GM12878 (cell line): ENCODE data around the gene GOLIM4. TPM values are rescaled to one million over a fixed set of nuclear protein-coding genes. Genes with fewer than 3 reads are reported as not detected.

Experiments used
- ATAC-seq: fragments of 200-7000 bp; cut with Tn5 transposase; 3 replicates; pipeline ENCODE4 v1.9.1; 2020; ENCODE audit warnings: mild to moderate bottlenecking, moderate library complexity
- BruUV-seq: library from RNA; stranded (reverse); fragments of 400-500 nt; replicated peaks from 2 replicates; lab custom pipeline; 2021; lab: Mats Ljungman, UMichigan
- CTCF ChIA-PET: fragments of 300-600 bp; sonication (Branson Sonifier 250); formaldehyde crosslinking; extraction: SDS; loops from one replicate; lab custom pipeline; 2021; ENCODE audit warnings: inconsistent platforms; lab: Yijun Ruan, JAX
- POLR2A ChIA-PET: fragments of 350-600 bp; formaldehyde crosslinking; extraction: SDS; loops from one replicate; lab custom pipeline; 2021; ENCODE audit warnings: inconsistent platforms; lab: Charles Lee
- RAD21 ChIA-PET: fragments of 300-600 bp; sonication (Branson Sonifier 250); formaldehyde crosslinking; loops from one replicate; lab custom pipeline; 2023; ENCODE audit warnings: antibody characterized with exemption; ENCODE audit not compliant: unreplicated experiment; lab: Charles Lee
- SMC1A ChIA-PET: fragments of 300-600 bp; sonication (Branson Sonifier 250); formaldehyde crosslinking; loops from one replicate; lab custom pipeline; 2023; ENCODE audit not compliant: unreplicated experiment, uncharacterized antibody; lab: Charles Lee
- DNase-seq: peaks from one replicate; pipeline ENCODE4 v3.0.0-alpha.2; 2011; ENCODE audit warnings: low read depth, low spot score
- FAIRE-seq: peaks from 3 replicates; lab custom pipeline; 2011; peaks lifted over from hg19 to GRCh38; lab: Jason Lieb, UNC
- H2AFZ ChIP-seq: 2 replicates; pipeline ENCODE4 v1.6.0; 2011; ENCODE audit warnings: low read depth, low read length, control low read depth; ENCODE audit not compliant: control insufficient read depth
- H3K27ac ChIP-seq: 2 replicates; pipeline ENCODE4 v1.5.1; 2011; ENCODE audit warnings: control low read depth; ENCODE audit not compliant: control insufficient read depth, insufficient read depth
- H3K27me3 ChIP-seq, 2 experiments: replicated peaks in 1 of 2; 2 replicates each; pipeline versions ENCODE4 v1.6.0 to v1.6.1; 2011; ENCODE audit warnings: low read length in 1 of 2; ENCODE audit not compliant: control insufficient read depth in 2 of 2, insufficient read depth in 2 of 2
- H3K36me3 ChIP-seq, 2 experiments: 2 replicates each; pipeline ENCODE4 v1.5.1; 2011; ENCODE audit warnings: low read length in 1 of 2; ENCODE audit not compliant: control insufficient read depth in 2 of 2, insufficient read depth in 2 of 2
- H3K4me1 ChIP-seq: 2 replicates; pipeline ENCODE4 v1.6.1; 2011; ENCODE audit warnings: mild to moderate bottlenecking, low read length, moderate library complexity, mixed read lengths; ENCODE audit not compliant: control insufficient read depth, insufficient read depth
- H3K4me2 ChIP-seq: 2 replicates; pipeline ENCODE4 v1.6.0; 2011; ENCODE audit warnings: control low read depth; ENCODE audit not compliant: control insufficient read depth, insufficient read depth
- H3K4me3 ChIP-seq: fragments of 200-600 bp; sonication (generic); 2 replicates; pipeline ENCODE4 v1.5.1; 2016
- H3K79me2 ChIP-seq: 2 replicates; pipeline ENCODE4 v1.6.0; 2011; ENCODE audit warnings: low read length; ENCODE audit not compliant: control insufficient read depth, insufficient read depth
- H3K9ac ChIP-seq: 2 replicates; pipeline ENCODE4 v1.8.0; 2011; ENCODE audit warnings: low read length, control low read depth, mixed read lengths; ENCODE audit not compliant: control insufficient read depth, insufficient read depth
- H3K9me3 ChIP-seq: replicated peaks from 3 replicates; pipeline ENCODE4 v1.5.1; 2011; ENCODE audit warnings: mild to moderate bottlenecking, low read length; ENCODE audit not compliant: control insufficient read depth, insufficient read depth
- H4K20me1 ChIP-seq: 2 replicates; pipeline ENCODE4 v1.6.0; 2011; ENCODE audit not compliant: control insufficient read depth, insufficient read depth
- BHLHE40 ChIP-seq, 2 experiments: fragments of 450-650 bp in 1 of 2; IDR thresholded peaks; 2 replicates each; pipeline ENCODE4 v1.6.1; 2011 to 2017; ENCODE audit warnings: low read depth in 2 of 2, borderline replicate concordance in 1 of 2, improper control_type of control experiment in 1 of 2, low read length in 1 of 2, mild to moderate bottlenecking in 1 of 2
- EGR1 ChIP-seq, 2 experiments: IDR thresholded peaks; 1 replicate in 1 of 2; 2 replicates in 1 of 2; pipeline ENCODE4 v1.6.1; 2011 to 2012; ENCODE audit warnings: low read depth in 2 of 2, low read length in 2 of 2, borderline replicate concordance in 1 of 2, mild to moderate bottlenecking in 1 of 2, moderate library complexity in 1 of 2
- MEF2A ChIP-seq: IDR thresholded peaks from 2 replicates; pipeline ENCODE4 v1.6.1; 2011; ENCODE audit warnings: low read depth, mild to moderate bottlenecking, low read length, moderate library complexity; ENCODE audit not compliant: insufficient read depth
- YBX1 ChIP-seq: fragments of 450-650 bp; IDR thresholded peaks from 2 replicates; pipeline ENCODE4 v1.6.1; 2016; ENCODE audit warnings: antibody characterized with exemption
- WGBS: methylation state at CpG from one replicate; pipeline ENCODE4 v1.1.6; 2016; ENCODE audit warnings: low lambda C conversion rate; ENCODE audit not compliant: insufficient replicate concordance, insufficient coverage; ENCODE audit errors: missing lambda C conversion rate; 5-methylcytosine and 5-hydroxymethylcytosine counted together
- in situ Hi-C: fragments of 300-500 bp; cut with MboI; formaldehyde crosslinking; loops from 9 replicates; pipeline ENCODE4 v1.14.3; 2018; ENCODE audit warnings: mixed read lengths
- intact Hi-C: fragments of 100-400 bp; cut with micrococcal nuclease; formaldehyde crosslinking; loops from one replicate; pipeline ENCODE4 v1.14.2; 2022; ENCODE audit not compliant: unreplicated experiment
- polyA plus RNA-seq, 11 experiments: library from polyadenylated mRNA; depleted of rRNA in 4 of 11; unstranded in 6 of 11; stranded (reverse) in 5 of 11; fragments of >200 nt; fragmentation: Nextera tagmentation in 4 of 11; fragmentation: Illumina TruSeq in 1 of 11; extraction: Ambion mirVana in 4 of 11; extraction: Trizol in 1 of 11; gene quantifications; 1 replicate in 1 of 11; 2 replicates in 10 of 11; pipeline versions ENCODE4 v1.2.1 to v1.2.3, GENCODE V29; 2011 to 2016; ENCODE audit warnings: inconsistent platforms in 2 of 11, missing spikeins in 2 of 11, low read depth in 1 of 11
- total RNA-seq, 4 experiments: library from RNA; depleted of rRNA in 3 of 4; stranded (reverse); fragments of >200 nt in 3 of 4; fragmentation: Illumina TruSeq in 1 of 4; extraction: Trizol in 1 of 4; gene quantifications; 2 replicates each; pipeline versions ENCODE4 v1.2.1 to v1.2.3, GENCODE V29; 2013 to 2021
- TF ChIP-seq, protein P1 (sequence below): fragments of 450-650 bp; conservative IDR thresholded peaks from 2 replicates; pipeline ENCODE4 v1.6.1; 2017; ENCODE audit warnings: mild to moderate bottlenecking, moderate library complexity
- TF ChIP-seq, protein P2 (sequence below): fragments of 450-650 bp; IDR thresholded peaks from 2 replicates; pipeline ENCODE4 v1.6.1; 2017; ENCODE audit warnings: mild to moderate bottlenecking, moderate library complexity

The GOLIM4 gene
- total and polyA plus RNA-seq, 10 of the 15 experiments (the other 5 are each of a cell fraction or from before 2014, with no cell fraction given), result 11.1 to 32.4 (median 19.3) TPM

DNA sequence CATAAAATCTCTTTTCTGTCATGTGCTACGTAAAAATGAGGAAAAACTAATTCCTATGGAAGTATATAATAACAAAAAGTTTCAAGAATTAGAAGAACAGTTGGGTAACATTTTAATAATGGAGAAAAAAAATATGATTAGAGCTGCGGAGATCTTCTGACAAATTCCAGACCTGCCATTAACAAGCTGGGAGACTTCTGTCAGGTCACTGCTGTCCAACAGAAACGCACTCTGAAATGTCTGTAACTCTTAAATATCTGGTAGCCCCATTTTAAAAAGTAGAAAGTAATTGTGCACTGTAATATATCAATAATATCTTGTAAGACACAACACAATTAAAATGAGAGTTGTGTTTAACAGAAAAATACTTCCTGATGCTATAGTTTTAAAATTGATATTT, 15.7 kb downstream of the GOLIM4 start:
- Histone ChIP-seq H3K4me3 (no peak overlapping the region), H3K27ac (no peak overlapping the region), H3K9me3 (no peaks in the 10 kb centered on the region; the same call in 1 of the 3 replicates), H3K36me3 (0 out of 4 replicates have a peak, but pooled peaks cover 0 to 2% of the 10 kb centered on the region in 2 experiments), H3K27me3 (no peaks in the 10 kb centered on the region), H3K79me2 (peaks cover 29% of the 10 kb centered on the region), H2AFZ (no peak overlapping the region), H3K4me2 (no peak overlapping the region), H4K20me1 (no peaks in the 10 kb centered on the region), H3K9ac (no peak overlapping the region), H3K4me1 (peaks cover 3% of the 10 kb centered on the region)
- in situ Hi-C loops (no loop called here), intact Hi-C loops (no loop called here)
- ATAC-seq (no peak), DNase-seq (no peak), FAIRE-seq (no peak)
- 94% methylated on average over 3 of the region's 3 CpGs for WGBS
- TF ChIP-seq EGR1 (IDR thresholded peaks at IDR 0.05; ENCODE audit: borderline replicate concordance in 1 of 2, low read depth in 2 of 2, low read length in 2 of 2), result no peak
- TF ChIP-seq, protein P1, sequence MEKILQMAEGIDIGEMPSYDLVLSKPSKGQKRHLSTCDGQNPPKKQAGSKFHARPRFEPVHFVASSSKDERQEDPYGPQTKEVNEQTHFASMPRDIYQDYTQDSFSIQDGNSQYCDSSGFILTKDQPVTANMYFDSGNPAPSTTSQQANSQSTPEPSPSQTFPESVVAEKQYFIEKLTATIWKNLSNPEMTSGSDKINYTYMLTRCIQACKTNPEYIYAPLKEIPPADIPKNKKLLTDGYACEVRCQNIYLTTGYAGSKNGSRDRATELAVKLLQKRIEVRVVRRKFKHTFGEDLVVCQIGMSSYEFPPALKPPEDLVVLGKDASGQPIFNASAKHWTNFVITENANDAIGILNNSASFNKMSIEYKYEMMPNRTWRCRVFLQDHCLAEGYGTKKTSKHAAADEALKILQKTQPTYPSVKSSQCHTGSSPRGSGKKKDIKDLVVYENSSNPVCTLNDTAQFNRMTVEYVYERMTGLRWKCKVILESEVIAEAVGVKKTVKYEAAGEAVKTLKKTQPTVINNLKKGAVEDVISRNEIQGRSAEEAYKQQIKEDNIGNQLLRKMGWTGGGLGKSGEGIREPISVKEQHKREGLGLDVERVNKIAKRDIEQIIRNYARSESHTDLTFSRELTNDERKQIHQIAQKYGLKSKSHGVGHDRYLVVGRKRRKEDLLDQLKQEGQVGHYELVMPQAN, result no peak
- no peak for TF ChIP-seq YBX1
- no peak for TF ChIP-seq MEF2A
- TF ChIP-seq, protein P2, sequence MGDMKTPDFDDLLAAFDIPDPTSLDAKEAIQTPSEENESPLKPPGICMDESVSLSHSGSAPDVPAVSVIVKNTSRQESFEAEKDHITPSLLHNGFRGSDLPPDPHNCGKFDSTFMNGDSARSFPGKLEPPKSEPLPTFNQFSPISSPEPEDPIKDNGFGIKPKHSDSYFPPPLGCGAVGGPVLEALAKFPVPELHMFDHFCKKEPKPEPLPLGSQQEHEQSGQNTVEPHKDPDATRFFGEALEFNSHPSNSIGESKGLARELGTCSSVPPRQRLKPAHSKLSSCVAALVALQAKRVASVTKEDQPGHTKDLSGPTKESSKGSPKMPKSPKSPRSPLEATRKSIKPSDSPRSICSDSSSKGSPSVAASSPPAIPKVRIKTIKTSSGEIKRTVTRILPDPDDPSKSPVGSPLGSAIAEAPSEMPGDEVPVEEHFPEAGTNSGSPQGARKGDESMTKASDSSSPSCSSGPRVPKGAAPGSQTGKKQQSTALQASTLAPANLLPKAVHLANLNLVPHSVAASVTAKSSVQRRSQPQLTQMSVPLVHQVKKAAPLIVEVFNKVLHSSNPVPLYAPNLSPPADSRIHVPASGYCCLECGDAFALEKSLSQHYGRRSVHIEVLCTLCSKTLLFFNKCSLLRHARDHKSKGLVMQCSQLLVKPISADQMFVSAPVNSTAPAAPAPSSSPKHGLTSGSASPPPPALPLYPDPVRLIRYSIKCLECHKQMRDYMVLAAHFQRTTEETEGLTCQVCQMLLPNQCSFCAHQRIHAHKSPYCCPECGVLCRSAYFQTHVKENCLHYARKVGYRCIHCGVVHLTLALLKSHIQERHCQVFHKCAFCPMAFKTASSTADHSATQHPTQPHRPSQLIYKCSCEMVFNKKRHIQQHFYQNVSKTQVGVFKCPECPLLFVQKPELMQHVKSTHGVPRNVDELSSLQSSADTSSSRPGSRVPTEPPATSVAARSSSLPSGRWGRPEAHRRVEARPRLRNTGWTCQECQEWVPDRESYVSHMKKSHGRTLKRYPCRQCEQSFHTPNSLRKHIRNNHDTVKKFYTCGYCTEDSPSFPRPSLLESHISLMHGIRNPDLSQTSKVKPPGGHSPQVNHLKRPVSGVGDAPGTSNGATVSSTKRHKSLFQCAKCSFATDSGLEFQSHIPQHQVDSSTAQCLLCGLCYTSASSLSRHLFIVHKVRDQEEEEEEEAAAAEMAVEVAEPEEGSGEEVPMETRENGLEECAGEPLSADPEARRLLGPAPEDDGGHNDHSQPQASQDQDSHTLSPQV, result no peak
- TF ChIP-seq BHLHE40 (IDR thresholded peaks at IDR 0.05; ENCODE audit: borderline replicate concordance in 1 of 2, low read depth in 2 of 2, low read length in 1 of 2), result no peak
- RAD21 ChIA-PET, result interaction anchor here (1.1 to 1.9 kb wide), 2 partner anchors 8 to 14 kb away, joined by 3 to 7 read pairs; no protein-coding TSS in a partner anchor
- BruUV-seq, result no TSS peak
- CTCF ChIA-PET, result interaction anchor here (1.3 to 1.8 kb wide), 3 partner anchors 10 to 32 kb away, joined by 3 to 6 read pairs (median 5); no protein-coding TSS in a partner anchor
- SMC1A ChIA-PET, result interaction anchor here (1.0 to 2.2 kb wide), 4 partner anchors 8 to 27 kb away, joined by 3 to 9 read pairs (median 4); no protein-coding TSS in a partner anchor
- POLR2A ChIA-PET, result interaction anchor here (1.2 kb wide), 1 partner anchor 28 kb away, joined by 3 read pairs; no protein-coding TSS in a partner anchor
